HepG2 (cell line): ENCODE results near the gene OTOP3. TPM values are rescaled to one million over a fixed set of nuclear protein-coding genes. Genes with fewer than 3 reads are reported as not detected.

Experiments used
- ELF3 ChIP-seq: IDR thresholded peaks from 2 replicates; pipeline ENCODE4 v1.6.1; 2016; ENCODE audit warnings: missing genetic modification reagents, missing compliant biosample characterization
- HDAC6 ChIP-seq: fragments of 200-600 bp; sonication (generic); IDR thresholded peaks from 2 replicates; pipeline ENCODE4 v1.7.0; 2017; ENCODE audit warnings: mild to moderate bottlenecking, antibody characterized with exemption, low read length, low read depth
- MBNL3 ChIP-seq: fragments of 250-450 bp; sonication (Bioruptor Pico); conservative IDR thresholded peaks from 2 replicates; pipeline ENCODE4 v1.8.0; 2022; ENCODE audit warnings: mild to moderate bottlenecking, inconsistent platforms
- SIX1 ChIP-seq: sonication (generic); formaldehyde crosslinking; IDR thresholded peaks from 2 replicates; pipeline ENCODE4 v1.4.0; 2020; ENCODE audit warnings: missing genetic modification reagents, borderline replicate concordance
- TGIF2 ChIP-seq: IDR thresholded peaks from 2 replicates; pipeline ENCODE4 v1.6.1; 2016; ENCODE audit warnings: control low read depth, missing compliant biosample characterization
- THYN1 ChIP-seq: sonication (generic); formaldehyde crosslinking; IDR thresholded peaks from 2 replicates; pipeline ENCODE4 v1.8.1; 2023; ENCODE audit warnings: low read depth, mild to moderate bottlenecking, moderate library complexity, missing genetic modification reagents, borderline replicate concordance
- ZBTB7B ChIP-seq: sonication (generic); formaldehyde crosslinking; IDR thresholded peaks from 2 replicates; pipeline ENCODE4 v1.4.0; 2020; ENCODE audit warnings: missing genetic modification reagents
- ZNF331 ChIP-seq: sonication (generic); formaldehyde crosslinking; IDR thresholded peaks from 2 replicates; pipeline ENCODE4 v1.4.0; 2020; ENCODE audit warnings: missing genetic modification reagents
- ZNF468 ChIP-seq: sonication (generic); formaldehyde crosslinking; IDR thresholded peaks from 2 replicates; pipeline ENCODE4 v1.8.0; 2022; ENCODE audit warnings: mild to moderate bottlenecking, moderate library complexity, missing genetic modification reagents
- ZNF761 ChIP-seq: sonication (generic); formaldehyde crosslinking; conservative IDR thresholded peaks from 2 replicates; pipeline ENCODE4 v1.4.0; 2020; ENCODE audit warnings: mild to moderate bottlenecking, missing genetic modification reagents
- polyA plus RNA-seq, 8 experiments: library from polyadenylated mRNA; depleted of rRNA in 3 of 8; stranded (reverse) in 7 of 8; unstranded in 1 of 8; fragments of >200 nt; fragmentation: Illumina TruSeq in 4 of 8; extraction: Trizol in 4 of 8; gene quantifications; 2 replicates each; pipeline versions ENCODE4 v1.2.1 to v1.2.3, GENCODE V29; 2011 to 2016; ENCODE audit warnings: low read depth in 4 of 8, missing spikeins in 1 of 8, mixed read lengths in 1 of 8; ENCODE audit not compliant: insufficient read depth in 1 of 8
- total RNA-seq, 5 experiments: library from RNA; depleted of rRNA; stranded (reverse); fragments of >200 nt; fragmentation: Illumina TruSeq; extraction: Trizol; gene quantifications; 2 replicates each; pipeline ENCODE4 v1.2.3, GENCODE V29; 2016; ENCODE audit warnings: low read depth in 1 of 5
- TF ChIP-seq, protein P1 (sequence below): sonication (generic); formaldehyde crosslinking; IDR thresholded peaks from 2 replicates; pipeline ENCODE4 v1.8.1; 2023; ENCODE audit warnings: missing genetic modification reagents, mild to moderate bottlenecking, borderline replicate concordance
- TF ChIP-seq, protein P2 (sequence below): sonication (generic); formaldehyde crosslinking; IDR thresholded peaks from 2 replicates; pipeline ENCODE4 v1.4.0; 2020; ENCODE audit warnings: missing genetic modification reagents
- TF ChIP-seq, protein P3 (sequence below): sonication (generic); formaldehyde crosslinking; conservative IDR thresholded peaks from 2 replicates; pipeline ENCODE4 v1.4.0; 2020; ENCODE audit warnings: missing genetic modification reagents
- TF ChIP-seq, protein P4 (sequence below): sonication (generic); formaldehyde crosslinking; IDR thresholded peaks from 2 replicates; pipeline ENCODE4 v1.5.1; 2020; ENCODE audit warnings: mild to moderate bottlenecking, moderate library complexity, missing genetic modification reagents
- TF ChIP-seq, protein P5 (sequence below): sonication (generic); formaldehyde crosslinking; IDR thresholded peaks from 2 replicates; pipeline ENCODE4 v1.4.0; 2020; ENCODE audit warnings: missing genetic modification reagents, borderline replicate concordance
- TF ChIP-seq, protein P6 (sequence below): sonication (generic); formaldehyde crosslinking; IDR thresholded peaks from 2 replicates; pipeline ENCODE4 v1.5.1; 2020; ENCODE audit warnings: mild to moderate bottlenecking, missing genetic modification reagents, borderline replicate concordance
- TF ChIP-seq, protein P7 (sequence below), 2 experiments: fragments of 450-650 bp in 1 of 2; sonication (generic) in 1 of 2; formaldehyde crosslinking; IDR thresholded peaks; 2 replicates each; pipeline versions ENCODE4 v1.5.0 to v1.8.0; 2020 to 2022; ENCODE audit warnings: mild to moderate bottlenecking in 1 of 2, missing genetic modification reagents in 1 of 2

The OTOP3 gene
- total and polyA plus RNA-seq, 2 of the 13 experiments (the other 11 are each of a cell fraction or from before 2014, with no cell fraction given): not detected

DNA sequence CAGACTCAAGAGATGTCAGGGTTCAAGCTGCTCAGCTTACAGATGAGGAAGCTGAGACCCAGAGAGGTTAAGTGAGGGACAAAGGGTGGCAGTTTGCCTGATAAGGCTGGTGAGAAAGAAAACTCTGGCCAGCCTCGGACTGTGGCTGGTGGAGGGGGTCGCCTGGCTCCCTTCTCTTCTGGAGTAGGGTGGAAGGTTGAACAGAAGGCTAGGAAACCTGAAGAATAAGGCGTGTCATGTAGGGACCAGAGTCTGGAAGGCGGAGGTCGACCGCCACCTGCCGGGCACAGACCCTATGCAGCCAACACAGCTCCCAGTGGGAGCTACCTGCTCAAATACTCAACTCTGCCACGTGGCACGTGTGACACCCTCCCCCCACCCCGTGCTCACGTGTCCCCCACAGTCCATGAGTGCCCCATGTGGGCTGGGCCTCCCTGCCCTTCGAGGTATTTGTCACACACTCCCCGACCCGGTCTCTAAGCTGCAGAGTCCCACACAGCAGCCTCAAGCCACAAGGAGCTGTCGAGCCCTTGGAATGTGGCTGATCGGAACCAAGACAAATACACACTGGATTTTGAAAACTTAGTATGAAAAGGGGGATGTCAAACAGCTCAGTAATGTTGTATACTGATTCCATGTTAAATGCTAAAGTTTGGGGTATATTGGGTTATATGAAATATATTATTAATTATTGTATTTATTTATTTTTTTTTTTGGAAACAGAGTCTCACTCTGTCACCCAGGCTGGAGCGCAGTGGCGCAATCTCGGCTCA lies 25.1 kb downstream of the OTOP3 start (continued):
- TF ChIP-seq, protein P1, sequence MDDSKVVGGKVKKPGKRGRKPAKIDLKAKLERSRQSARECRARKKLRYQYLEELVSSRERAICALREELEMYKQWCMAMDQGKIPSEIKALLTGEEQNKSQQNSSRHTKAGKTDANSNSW: peak; percentile 92; the same call in 1 of the 2 replicates
- peak; percentile 59; the same call in 1 of the 2 replicates for TF ChIP-seq ELF3 (CRISPR knock-in tag)
- TF ChIP-seq ZNF331 (CRISPR knock-in tag): peak; percentile 83
- TF ChIP-seq, protein P2, sequence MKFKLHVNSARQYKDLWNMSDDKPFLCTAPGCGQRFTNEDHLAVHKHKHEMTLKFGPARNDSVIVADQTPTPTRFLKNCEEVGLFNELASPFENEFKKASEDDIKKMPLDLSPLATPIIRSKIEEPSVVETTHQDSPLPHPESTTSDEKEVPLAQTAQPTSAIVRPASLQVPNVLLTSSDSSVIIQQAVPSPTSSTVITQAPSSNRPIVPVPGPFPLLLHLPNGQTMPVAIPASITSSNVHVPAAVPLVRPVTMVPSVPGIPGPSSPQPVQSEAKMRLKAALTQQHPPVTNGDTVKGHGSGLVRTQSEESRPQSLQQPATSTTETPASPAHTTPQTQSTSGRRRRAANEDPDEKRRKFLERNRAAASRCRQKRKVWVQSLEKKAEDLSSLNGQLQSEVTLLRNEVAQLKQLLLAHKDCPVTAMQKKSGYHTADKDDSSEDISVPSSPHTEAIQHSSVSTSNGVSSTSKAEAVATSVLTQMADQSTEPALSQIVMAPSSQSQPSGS (CRISPR knock-in tag): no peak; the same call in 1 of the 2 replicates
- no peak for TF ChIP-seq MBNL3 (CRISPR knock-in tag)
- peak; percentile 96 for TF ChIP-seq TGIF2 (CRISPR knock-in tag)
- TF ChIP-seq, protein P3, sequence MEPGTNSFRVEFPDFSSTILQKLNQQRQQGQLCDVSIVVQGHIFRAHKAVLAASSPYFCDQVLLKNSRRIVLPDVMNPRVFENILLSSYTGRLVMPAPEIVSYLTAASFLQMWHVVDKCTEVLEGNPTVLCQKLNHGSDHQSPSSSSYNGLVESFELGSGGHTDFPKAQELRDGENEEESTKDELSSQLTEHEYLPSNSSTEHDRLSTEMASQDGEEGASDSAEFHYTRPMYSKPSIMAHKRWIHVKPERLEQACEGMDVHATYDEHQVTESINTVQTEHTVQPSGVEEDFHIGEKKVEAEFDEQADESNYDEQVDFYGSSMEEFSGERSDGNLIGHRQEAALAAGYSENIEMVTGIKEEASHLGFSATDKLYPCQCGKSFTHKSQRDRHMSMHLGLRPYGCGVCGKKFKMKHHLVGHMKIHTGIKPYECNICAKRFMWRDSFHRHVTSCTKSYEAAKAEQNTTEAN (CRISPR knock-in tag): 0 out of 2 replicates have a peak, but pooled peaks have one; percentile 42
- TF ChIP-seq, protein P4, sequence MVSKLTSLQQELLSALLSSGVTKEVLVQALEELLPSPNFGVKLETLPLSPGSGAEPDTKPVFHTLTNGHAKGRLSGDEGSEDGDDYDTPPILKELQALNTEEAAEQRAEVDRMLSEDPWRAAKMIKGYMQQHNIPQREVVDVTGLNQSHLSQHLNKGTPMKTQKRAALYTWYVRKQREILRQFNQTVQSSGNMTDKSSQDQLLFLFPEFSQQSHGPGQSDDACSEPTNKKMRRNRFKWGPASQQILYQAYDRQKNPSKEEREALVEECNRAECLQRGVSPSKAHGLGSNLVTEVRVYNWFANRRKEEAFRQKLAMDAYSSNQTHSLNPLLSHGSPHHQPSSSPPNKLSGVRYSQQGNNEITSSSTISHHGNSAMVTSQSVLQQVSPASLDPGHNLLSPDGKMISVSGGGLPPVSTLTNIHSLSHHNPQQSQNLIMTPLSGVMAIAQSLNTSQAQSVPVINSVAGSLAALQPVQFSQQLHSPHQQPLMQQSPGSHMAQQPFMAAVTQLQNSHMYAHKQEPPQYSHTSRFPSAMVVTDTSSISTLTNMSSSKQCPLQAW (CRISPR knock-in tag): peak; percentile 63
- 0 out of 2 replicates have a peak, but pooled peaks have one; percentile 34 for TF ChIP-seq SIX1
- TF ChIP-seq ZNF468: no peak
- TF ChIP-seq, protein P5, sequence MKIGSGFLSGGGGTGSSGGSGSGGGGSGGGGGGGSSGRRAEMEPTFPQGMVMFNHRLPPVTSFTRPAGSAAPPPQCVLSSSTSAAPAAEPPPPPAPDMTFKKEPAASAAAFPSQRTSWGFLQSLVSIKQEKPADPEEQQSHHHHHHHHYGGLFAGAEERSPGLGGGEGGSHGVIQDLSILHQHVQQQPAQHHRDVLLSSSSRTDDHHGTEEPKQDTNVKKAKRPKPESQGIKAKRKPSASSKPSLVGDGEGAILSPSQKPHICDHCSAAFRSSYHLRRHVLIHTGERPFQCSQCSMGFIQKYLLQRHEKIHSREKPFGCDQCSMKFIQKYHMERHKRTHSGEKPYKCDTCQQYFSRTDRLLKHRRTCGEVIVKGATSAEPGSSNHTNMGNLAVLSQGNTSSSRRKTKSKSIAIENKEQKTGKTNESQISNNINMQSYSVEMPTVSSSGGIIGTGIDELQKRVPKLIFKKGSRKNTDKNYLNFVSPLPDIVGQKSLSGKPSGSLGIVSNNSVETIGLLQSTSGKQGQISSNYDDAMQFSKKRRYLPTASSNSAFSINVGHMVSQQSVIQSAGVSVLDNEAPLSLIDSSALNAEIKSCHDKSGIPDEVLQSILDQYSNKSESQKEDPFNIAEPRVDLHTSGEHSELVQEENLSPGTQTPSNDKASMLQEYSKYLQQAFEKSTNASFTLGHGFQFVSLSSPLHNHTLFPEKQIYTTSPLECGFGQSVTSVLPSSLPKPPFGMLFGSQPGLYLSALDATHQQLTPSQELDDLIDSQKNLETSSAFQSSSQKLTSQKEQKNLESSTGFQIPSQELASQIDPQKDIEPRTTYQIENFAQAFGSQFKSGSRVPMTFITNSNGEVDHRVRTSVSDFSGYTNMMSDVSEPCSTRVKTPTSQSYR (CRISPR knock-in tag): peak; percentile 97
- peak; percentile 77; the same call in 1 of the 2 replicates for TF ChIP-seq ZBTB7B
- TF ChIP-seq, protein P6, sequence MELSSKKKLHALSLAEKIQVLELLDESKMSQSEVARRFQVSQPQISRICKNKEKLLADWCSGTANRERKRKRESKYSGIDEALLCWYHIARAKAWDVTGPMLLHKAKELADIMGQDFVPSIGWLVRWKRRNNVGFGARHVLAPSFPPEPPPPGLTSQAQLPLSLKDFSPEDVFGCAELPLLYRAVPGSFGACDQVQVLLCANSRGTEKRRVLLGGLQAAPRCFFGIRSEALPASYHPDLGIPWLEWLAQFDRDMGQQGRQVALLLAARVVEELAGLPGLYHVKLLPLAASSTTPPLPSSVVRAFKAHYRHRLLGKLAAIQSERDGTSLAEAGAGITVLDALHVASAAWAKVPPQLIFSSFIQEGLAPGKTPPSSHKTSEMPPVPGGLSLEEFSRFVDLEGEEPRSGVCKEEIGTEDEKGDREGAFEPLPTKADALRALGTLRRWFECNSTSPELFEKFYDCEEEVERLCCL (CRISPR knock-in tag): no peak
- 0 out of 2 replicates have a peak, but pooled peaks have one; percentile 46 for TF ChIP-seq ZNF761 (CRISPR knock-in tag)
- TF ChIP-seq THYN1 (CRISPR knock-in tag): no peak
- TF ChIP-seq, protein P7, sequence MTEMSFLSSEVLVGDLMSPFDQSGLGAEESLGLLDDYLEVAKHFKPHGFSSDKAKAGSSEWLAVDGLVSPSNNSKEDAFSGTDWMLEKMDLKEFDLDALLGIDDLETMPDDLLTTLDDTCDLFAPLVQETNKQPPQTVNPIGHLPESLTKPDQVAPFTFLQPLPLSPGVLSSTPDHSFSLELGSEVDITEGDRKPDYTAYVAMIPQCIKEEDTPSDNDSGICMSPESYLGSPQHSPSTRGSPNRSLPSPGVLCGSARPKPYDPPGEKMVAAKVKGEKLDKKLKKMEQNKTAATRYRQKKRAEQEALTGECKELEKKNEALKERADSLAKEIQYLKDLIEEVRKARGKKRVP (CRISPR knock-in tag; IDR thresholded peaks at IDR 0.05): peak in 1 of 2 experiments; percentile 57; a peak in 1 of 4 replicates
- no peak for TF ChIP-seq HDAC6
